Measurements from ENCODE around the gene DDR2. TPM values are rescaled to one million over a fixed set of nuclear protein-coding genes. Genes with fewer than 3 reads are reported as not detected.

Gene DDR2
- total RNA-seq, 2 donors from 2014 or later = 41.6 to 69.9 TPM

- no peak overlapping the region for H3K4me3 ChIP-seq
- no peaks in the 10 kb centered on the region for H3K36me3 ChIP-seq
- H3K27me3 ChIP-seq = no peaks in the 10 kb centered on the region
- peaks cover 13 to 17% of the 10 kb centered on the region in 2 donors for H3K9me3 ChIP-seq
- no peak for DNase-seq (ENCODE audit: low spot score)
- H3K4me1 ChIP-seq = peaks cover 0 to 14% of the 10 kb centered on the region in 2 donors
- TF ChIP-seq CTCF (IDR thresholded peaks at IDR 0.05) = no peak
- H3K27ac ChIP-seq = no peak overlapping the region
Measured at GRCh38 chr1:162616848-162617247, 15.4 kb upstream of the DDR2 start.

DNA sequence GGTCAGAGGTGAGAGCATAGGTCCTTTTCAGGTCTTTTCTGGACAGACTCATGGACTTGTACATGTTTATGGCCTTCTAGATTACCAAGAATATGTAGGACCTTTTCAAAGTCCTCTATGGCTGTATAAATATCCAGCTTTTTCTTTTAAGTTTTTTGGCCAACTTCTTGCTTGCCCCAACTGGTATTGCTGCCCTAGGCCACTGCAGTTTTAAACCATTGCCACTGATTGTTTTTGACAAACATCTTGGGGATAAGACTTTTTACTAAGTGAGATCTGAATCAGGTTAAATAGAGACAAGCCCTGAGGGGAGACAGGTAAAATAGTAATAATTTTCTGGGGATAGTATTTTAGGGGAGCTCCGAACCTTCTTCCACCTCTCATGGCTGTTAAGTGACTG is 14.8 kb upstream of the DDR2 start:
- no peaks in the 10 kb centered on the region for H3K27me3 ChIP-seq
- H3K36me3 ChIP-seq = no peaks in the 10 kb centered on the region
- no peak for TF ChIP-seq CTCF (IDR thresholded peaks at IDR 0.05)
- H3K27ac ChIP-seq = no peak overlapping the region
- H3K4me1 ChIP-seq = peaks cover 0 to 11% of the 10 kb centered on the region in 2 donors
- no peak for DNase-seq (ENCODE audit: low spot score)
- H3K9me3 ChIP-seq = peaks cover 13 to 17% of the 10 kb centered on the region in 2 donors
- no peak overlapping the region for H3K4me3 ChIP-seq

GRCh38 chr1:162619076-162619475 is 13.2 kb upstream of the DDR2 start:
- H3K9me3 ChIP-seq = peaks cover 13 to 17% of the 10 kb centered on the region in 2 donors
- no peaks in the 10 kb centered on the region for H3K36me3 ChIP-seq
- no peak for DNase-seq (ENCODE audit: low spot score)
- no peaks in the 10 kb centered on the region for H3K4me1 ChIP-seq
- H3K27me3 ChIP-seq = no peaks in the 10 kb centered on the region
- no peak for TF ChIP-seq CTCF (IDR thresholded peaks at IDR 0.05)
- no peak overlapping the region for H3K27ac ChIP-seq
- H3K4me3 ChIP-seq = no peak overlapping the region

DNA sequence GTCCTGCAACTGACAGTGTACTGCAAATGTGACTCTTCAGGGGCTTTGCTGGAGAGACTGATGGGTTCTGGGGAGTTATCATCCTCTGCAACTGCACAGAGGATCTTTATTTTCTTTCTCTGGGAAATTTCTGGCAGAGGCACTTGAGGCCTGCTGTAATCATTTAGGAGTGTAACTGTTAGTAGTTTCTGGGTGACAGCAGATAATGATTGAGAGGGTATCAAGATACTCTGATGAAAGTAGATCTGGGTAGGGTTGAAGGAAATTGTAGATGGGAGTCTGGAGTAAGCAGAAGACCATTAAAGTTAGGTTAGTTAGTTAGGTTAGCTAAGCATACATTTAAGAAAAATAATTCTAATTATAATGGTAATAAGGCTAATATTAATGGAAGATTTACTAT is 11.0 kb upstream of the DDR2 start:
- Histone ChIP-seq H3K27me3 (no peaks in the 10 kb centered on the region), H3K4me3 (no peak overlapping the region), H3K27ac (no peak overlapping the region), H3K36me3 (no peaks in the 10 kb centered on the region), H3K4me1 (no peaks in the 10 kb centered on the region), H3K9me3 (peaks cover 13 to 17% of the 10 kb centered on the region in 2 donors)
- TF ChIP-seq CTCF (IDR thresholded peaks at IDR 0.05) = no peak
- no peak for DNase-seq (ENCODE audit: low spot score)

GRCh38 chr1:162625679-162626078 is 6.6 kb upstream of the DDR2 start:
- H3K9me3 ChIP-seq = no peaks in the 10 kb centered on the region
- TF ChIP-seq CTCF (IDR thresholded peaks at IDR 0.05) = no peak
- H3K4me3 ChIP-seq = no peak overlapping the region
- H3K27me3 ChIP-seq = no peaks in the 10 kb centered on the region
- H3K36me3 ChIP-seq = no peaks in the 10 kb centered on the region
- no peak overlapping the region for H3K27ac ChIP-seq
- DNase-seq (ENCODE audit: low spot score) = no peak
- H3K4me1 ChIP-seq = peaks cover 0 to 11% of the 10 kb centered on the region in 2 donors

DNA sequence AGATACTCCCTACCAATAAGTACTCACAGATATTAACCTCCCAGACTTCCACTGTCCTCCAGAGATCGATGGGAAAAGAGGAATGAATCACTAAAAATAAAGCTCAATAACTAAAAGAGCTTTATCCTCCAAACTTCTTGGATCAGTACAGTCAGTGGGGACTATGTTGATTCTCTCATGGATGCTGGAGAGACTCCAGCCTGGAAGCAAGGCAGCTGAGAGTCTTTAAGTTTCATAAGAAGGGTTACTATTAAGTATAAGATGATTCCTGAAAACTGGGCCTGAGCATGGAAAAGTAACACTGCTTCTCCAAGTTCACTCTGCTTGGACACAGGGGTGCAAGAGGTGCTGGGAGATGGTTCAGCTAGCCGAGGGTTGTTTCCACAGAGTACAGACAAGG is 6.2 kb upstream of the DDR2 start:
- Histone ChIP-seq H3K4me1 (peaks cover 0 to 15% of the 10 kb centered on the region in 2 donors), H3K9me3 (no peaks in the 10 kb centered on the region), H3K36me3 (no peaks in the 10 kb centered on the region), H3K27ac (peak overlapping the region; percentile 47 to 61), H3K27me3 (no peaks in the 10 kb centered on the region), H3K4me3 (no peak overlapping the region)
- TF ChIP-seq CTCF (IDR thresholded peaks at IDR 0.05) = no peak
- DNase-seq (ENCODE audit: low spot score) = no peak
